ENCODE results near the gene TIMM23.

DNA sequence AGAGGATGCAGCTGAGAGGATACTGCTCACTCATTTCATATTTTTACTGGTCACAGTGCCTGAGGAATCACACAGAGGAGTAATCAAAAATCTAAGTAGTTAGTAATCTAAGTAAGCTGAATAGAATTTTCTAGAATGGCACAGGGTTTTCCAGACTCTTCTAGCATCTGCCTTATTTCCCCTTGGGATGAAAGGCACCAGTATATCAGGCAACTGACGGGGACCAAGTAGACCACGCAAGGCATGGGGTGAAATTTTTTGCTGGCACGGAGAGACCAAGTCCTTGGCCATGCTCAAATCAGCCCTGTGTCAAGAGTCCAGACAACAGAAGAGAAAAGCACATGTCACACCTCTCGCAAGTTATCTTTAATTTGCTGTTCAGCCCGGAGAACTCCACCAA is 43.9 kb downstream of the TIMM23 start:
- no peak for TF ChIP-seq TAF1 (IDR thresholded peaks at IDR 0.05; ENCODE audit: low read depth, low read length)
- TF ChIP-seq POLR2AphosphoS5 (IDR thresholded peaks at IDR 0.05; ENCODE audit: low read depth, low read length), result no peak

All from GM12891 (cell line).